HepG2 (cell line): Measurements from ENCODE around the gene ITGB5. TPM values are rescaled to one million over a fixed set of nuclear protein-coding genes. Genes with fewer than 3 reads are reported as not detected.
A peak's percentile ranks its signal among the peaks of the same experiment; 100 is the strongest.

Experiments used
- ARID4A ChIP-seq: sonication (generic); formaldehyde crosslinking; IDR thresholded peaks from 2 replicates; pipeline ENCODE4 v1.5.0; 2020; ENCODE audit warnings: mild to moderate bottlenecking, missing genetic modification reagents, borderline replicate concordance
- BCL6 ChIP-seq: IDR thresholded peaks from 2 replicates; pipeline ENCODE4 v1.6.1; 2016; ENCODE audit warnings: missing genetic modification reagents, missing compliant biosample characterization
- CBX1 ChIP-seq: IDR thresholded peaks from one replicate; pipeline ENCODE4 v1.6.1; 2016; ENCODE audit warnings: antibody characterized with exemption, low read depth
- FOXA3 ChIP-seq: IDR thresholded peaks from 2 replicates; pipeline ENCODE4 v1.6.1; 2016; ENCODE audit warnings: missing genetic modification reagents, missing compliant biosample characterization
- FOXK1 ChIP-seq: sonication (generic); formaldehyde crosslinking; IDR thresholded peaks from 2 replicates; pipeline ENCODE4 v1.4.0; 2020; ENCODE audit warnings: low read depth, missing genetic modification reagents, borderline replicate concordance
- FOXO1 ChIP-seq: sonication (generic); formaldehyde crosslinking; IDR thresholded peaks from 2 replicates; pipeline ENCODE4 v1.4.0; 2020; ENCODE audit warnings: missing genetic modification reagents
- FOXP4 ChIP-seq: sonication (generic); formaldehyde crosslinking; IDR thresholded peaks from 2 replicates; pipeline ENCODE4 v1.4.0; 2020; ENCODE audit warnings: missing genetic modification reagents
- HCFC1 ChIP-seq: fragments of 150-350 bp; IDR thresholded peaks from 2 replicates; pipeline ENCODE4 v1.6.1; 2014; ENCODE audit warnings: low read depth, low read length
- HNF4A ChIP-seq: sonication (generic); formaldehyde crosslinking; IDR thresholded peaks from 2 replicates; pipeline ENCODE4 v1.4.0; 2020; ENCODE audit warnings: missing genetic modification reagents
- MNT ChIP-seq: fragments of 450-650 bp; IDR thresholded peaks from 2 replicates; pipeline ENCODE4 v1.6.1; 2016
- SAP130 ChIP-seq: IDR thresholded peaks from 2 replicates; pipeline ENCODE4 v1.6.1; 2016; ENCODE audit warnings: low read depth
- SIN3A ChIP-seq: IDR thresholded peaks from 2 replicates; pipeline ENCODE4 v1.6.1; 2011; ENCODE audit warnings: low read depth, mild to moderate bottlenecking, control low read depth, low read length, borderline replicate concordance
- ZFAT ChIP-seq: sonication (generic); formaldehyde crosslinking; conservative IDR thresholded peaks from 2 replicates; pipeline ENCODE4 v1.8.1; 2023; ENCODE audit warnings: missing genetic modification reagents, inconsistent platforms
- ZMAT3 ChIP-seq: sonication (generic); formaldehyde crosslinking; conservative IDR thresholded peaks from 2 replicates; pipeline ENCODE4 v1.7.0; 2021; ENCODE audit warnings: missing genetic modification reagents
- ZNF280D ChIP-seq: sonication (generic); formaldehyde crosslinking; IDR thresholded peaks from 2 replicates; pipeline ENCODE4 v1.5.1; 2020; ENCODE audit warnings: mild to moderate bottlenecking, missing genetic modification reagents
- ZNF335 ChIP-seq: sonication (generic); formaldehyde crosslinking; IDR thresholded peaks from 2 replicates; pipeline ENCODE4 v1.4.0; 2020; ENCODE audit warnings: missing genetic modification reagents
- ZNF589 ChIP-seq: sonication (generic); formaldehyde crosslinking; conservative IDR thresholded peaks from 2 replicates; pipeline ENCODE4 v1.8.0; 2022; ENCODE audit warnings: mild to moderate bottlenecking, moderate library complexity, missing genetic modification reagents
- ZNF775 ChIP-seq: sonication (generic); formaldehyde crosslinking; IDR thresholded peaks from 2 replicates; pipeline ENCODE4 v1.4.0; 2020; ENCODE audit warnings: missing genetic modification reagents, mild to moderate bottlenecking, moderate library complexity, borderline replicate concordance
- ZSCAN22 ChIP-seq: sonication (generic); formaldehyde crosslinking; IDR thresholded peaks from 2 replicates; pipeline ENCODE4 v1.4.0; 2020; ENCODE audit warnings: mild to moderate bottlenecking, missing genetic modification reagents
- polyA plus RNA-seq, 8 experiments: library from polyadenylated mRNA; depleted of rRNA in 3 of 8; stranded (reverse) in 7 of 8; unstranded in 1 of 8; fragments of >200 nt; fragmentation: Illumina TruSeq in 4 of 8; extraction: Trizol in 4 of 8; gene quantifications; 2 replicates each; pipeline versions ENCODE4 v1.2.1 to v1.2.3, GENCODE V29; 2011 to 2016; ENCODE audit warnings: low read depth in 4 of 8, missing spikeins in 1 of 8, mixed read lengths in 1 of 8; ENCODE audit not compliant: insufficient read depth in 1 of 8
- total RNA-seq, 5 experiments: library from RNA; depleted of rRNA; stranded (reverse); fragments of >200 nt; fragmentation: Illumina TruSeq; extraction: Trizol; gene quantifications; 2 replicates each; pipeline ENCODE4 v1.2.3, GENCODE V29; 2016; ENCODE audit warnings: low read depth in 1 of 5

ITGB5 gene
- total and polyA plus RNA-seq, 2 of the 13 experiments (the other 11 are each of a cell fraction or from before 2014, with no cell fraction given), result 74.1 to 343 TPM

GRCh38 chr3:124730941-124731297, 156.2 kb downstream of the ITGB5 start (continued):
- TF ChIP-seq MNT (peak; percentile 63), FOXP4 (CRISPR knock-in tag) (peak; percentile 73), ZSCAN22 (CRISPR knock-in tag) (no peak), FOXA3 (peak; percentile 58; the same call in 1 of the 2 replicates), CBX1 (no peak), ZNF589 (peak; percentile 14; the same call in 1 of the 2 replicates), ZNF335 (CRISPR knock-in tag) (no peak), ZMAT3 (peak; percentile 24; the same call in 1 of the 2 replicates), BCL6 (CRISPR knock-in tag) (peak; percentile 64; the same call in 1 of the 2 replicates), FOXO1 (CRISPR knock-in tag) (peak; percentile 69; the same call in 1 of the 2 replicates), HCFC1 (no peak), ZNF775 (CRISPR knock-in tag) (no peak), ZFAT (CRISPR knock-in tag) (no peak), HNF4A (CRISPR knock-in tag) (peak; percentile 63), SIN3A (peak; percentile 67; the same call in 1 of the 2 replicates), SAP130 (peak; percentile 79; the same call in 1 of the 2 replicates), ZNF280D (CRISPR knock-in tag) (peak; percentile 97), ARID4A (CRISPR knock-in tag) (peak; percentile 54; the same call in 1 of the 2 replicates), FOXK1 (CRISPR knock-in tag) (peak; percentile 35; the same call in 1 of the 2 replicates)
